ENCODE results near the gene TM2D1.
"Not testable (repeated sequence)": the region's sequence is repeated elsewhere in the genome, so short reads cannot be mapped to it uniquely, and the experiment has no call there.

The TM2D1 gene

GRCh38 chr1:61724813-61725694, at the start of gene TM2D1:
TM2D1 (minus strand) TSS chr1:61725141; CDS start chr1:61725120, 21 bp downstream.
- DNase-seq (ENCODE audit: extremely low read depth in 1 of 2, low read depth in 1 of 2): peak; percentile 76 to 85

GRCh38 chr1:61770131-61770530, 45.2 kb upstream of the TM2D1 start:
- DNase-seq (ENCODE audit: extremely low read depth in 1 of 2, low read depth in 1 of 2): no peak

GRCh38 chr1:61757950-61758349, 33.0 kb upstream of the TM2D1 start:
- DNase-seq (ENCODE audit: extremely low read depth in 1 of 2, low read depth in 1 of 2): no peak

GRCh38 chr1:61756773-61757172, 31.8 kb upstream of the TM2D1 start:
- no peak for DNase-seq (ENCODE audit: extremely low read depth in 1 of 2, low read depth in 1 of 2)

- no peak for DNase-seq (ENCODE audit: extremely low read depth in 1 of 2, low read depth in 1 of 2)
Observed at GRCh38 chr1:61754545-61754944, 29.6 kb upstream of the TM2D1 start.

GRCh38 chr1:61753998-61754508, 29.1 kb upstream of the TM2D1 start:
- no peak for DNase-seq (ENCODE audit: extremely low read depth in 1 of 2, low read depth in 1 of 2)

- no peak for DNase-seq (ENCODE audit: extremely low read depth in 1 of 2, low read depth in 1 of 2)
Observed at GRCh38 chr1:61752921-61753389, 28.0 kb upstream of the TM2D1 start.

- no peak for DNase-seq (ENCODE audit: extremely low read depth in 1 of 2, low read depth in 1 of 2)
Observed at GRCh38 chr1:61749574-61749973, 24.6 kb upstream of the TM2D1 start.

GRCh38 chr1:61748566-61748965, 23.6 kb upstream of the TM2D1 start:
- no peak for DNase-seq (ENCODE audit: extremely low read depth in 1 of 2, low read depth in 1 of 2)

- no peak for DNase-seq (ENCODE audit: extremely low read depth in 1 of 2, low read depth in 1 of 2)
Observed at GRCh38 chr1:61746813-61747212, 21.9 kb upstream of the TM2D1 start.

- DNase-seq (ENCODE audit: extremely low read depth in 1 of 2, low read depth in 1 of 2): no peak
Observed at GRCh38 chr1:61743716-61744580, 19.0 kb upstream of the TM2D1 start.

GRCh38 chr1:61743431-61743705, 18.4 kb upstream of the TM2D1 start:
- DNase-seq (ENCODE audit: extremely low read depth in 1 of 2, low read depth in 1 of 2): no peak

GRCh38 chr1:61742620-61743430, 17.9 kb upstream of the TM2D1 start:
- DNase-seq (ENCODE audit: extremely low read depth in 1 of 2, low read depth in 1 of 2): no peak

GRCh38 chr1:61741711-61742619, 17.0 kb upstream of the TM2D1 start, which contains the start of gene PATJ:
PATJ (plus strand) TSS chr1:61742480; CDS start chr1:61762893, 20,413 bp downstream.
- DNase-seq (ENCODE audit: extremely low read depth in 1 of 2, low read depth in 1 of 2): peak; percentile 27 to 29

GRCh38 chr1:61740751-61741700, 16.1 kb upstream of the TM2D1 start:
- no peak for DNase-seq (ENCODE audit: extremely low read depth in 1 of 2, low read depth in 1 of 2)

- DNase-seq (ENCODE audit: extremely low read depth in 1 of 2, low read depth in 1 of 2): no peak
Observed at GRCh38 chr1:61732726-61733125, 7.8 kb upstream of the TM2D1 start.

GRCh38 chr1:61730679-61731078, 5.7 kb upstream of the TM2D1 start:
- DNase-seq (ENCODE audit: extremely low read depth in 1 of 2, low read depth in 1 of 2): not testable (repeated sequence)

- no peak for DNase-seq (ENCODE audit: extremely low read depth in 1 of 2, low read depth in 1 of 2)
Observed at GRCh38 chr1:61727544-61727943, 2.6 kb upstream of the TM2D1 start.

GRCh38 chr1:61724506-61724812, 482 bp downstream of the TM2D1 start:
- no peak for DNase-seq (ENCODE audit: extremely low read depth in 1 of 2, low read depth in 1 of 2)
